GM12872 (cell line): Measurements from ENCODE around the gene IRS1.

Experiments
- CTCF ChIP-seq: IDR thresholded peaks from 3 replicates; pipeline ENCODE4 v1.5.1; 2011; ENCODE audit warnings: low read depth, mild to moderate bottlenecking, low read length, moderate library complexity; ENCODE audit not compliant: insufficient read depth

The IRS1 gene

GRCh38 chr2:226727251-226727650 lies 72.4 kb downstream of the IRS1 start:
- no peak for TF ChIP-seq CTCF

- no peak for TF ChIP-seq CTCF
Measured at GRCh38 chr2:226726546-226726945, 73.1 kb downstream of the IRS1 start.

GRCh38 chr2:226725126-226725860 lies 74.3 kb downstream of the IRS1 start:
- TF ChIP-seq CTCF: no peak

- no peak for TF ChIP-seq CTCF
Measured at GRCh38 chr2:226721541-226721940, 78.1 kb downstream of the IRS1 start.

GRCh38 chr2:226720948-226721347 lies 78.7 kb downstream of the IRS1 start:
- no peak for TF ChIP-seq CTCF

GRCh38 chr2:226717719-226718118 lies 81.9 kb downstream of the IRS1 start:
- TF ChIP-seq CTCF: no peak

GRCh38 chr2:226716126-226716525 lies 83.5 kb downstream of the IRS1 start:
- no peak for TF ChIP-seq CTCF
